ENCODE results near the gene NADSYN1. TPM values are rescaled to one million over a fixed set of nuclear protein-coding genes. Genes with fewer than 3 reads are reported as not detected.

Gene NADSYN1
- total and polyA plus RNA-seq, 10 donors: 68.4 to 137 (median 105) TPM

DNA sequence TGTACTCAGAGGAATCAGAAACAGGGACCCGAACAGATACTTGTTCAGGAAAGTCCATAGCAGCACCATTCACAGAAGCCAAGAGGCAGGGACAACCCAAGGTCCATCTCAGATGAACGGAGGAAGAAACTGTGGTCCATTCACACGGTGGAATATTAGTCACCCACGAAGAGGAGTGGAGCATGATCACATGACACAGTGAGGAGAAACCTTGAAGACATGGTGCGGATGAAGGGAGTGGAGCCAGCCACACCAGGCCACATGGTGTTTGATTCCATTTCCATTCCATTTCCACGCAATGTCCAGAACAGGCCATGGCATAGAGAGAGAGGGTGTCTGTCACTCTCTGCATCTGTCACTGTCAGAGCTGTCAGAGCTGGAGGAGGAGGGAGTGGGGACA, 30.7 kb downstream of the NADSYN1 start:
- no peak for TF ChIP-seq POLR2AphosphoS5 (IDR thresholded peaks at IDR 0.05)
- TF ChIP-seq POLR2A (IDR thresholded peaks at IDR 0.05): no peak
- TF ChIP-seq, protein P1, sequence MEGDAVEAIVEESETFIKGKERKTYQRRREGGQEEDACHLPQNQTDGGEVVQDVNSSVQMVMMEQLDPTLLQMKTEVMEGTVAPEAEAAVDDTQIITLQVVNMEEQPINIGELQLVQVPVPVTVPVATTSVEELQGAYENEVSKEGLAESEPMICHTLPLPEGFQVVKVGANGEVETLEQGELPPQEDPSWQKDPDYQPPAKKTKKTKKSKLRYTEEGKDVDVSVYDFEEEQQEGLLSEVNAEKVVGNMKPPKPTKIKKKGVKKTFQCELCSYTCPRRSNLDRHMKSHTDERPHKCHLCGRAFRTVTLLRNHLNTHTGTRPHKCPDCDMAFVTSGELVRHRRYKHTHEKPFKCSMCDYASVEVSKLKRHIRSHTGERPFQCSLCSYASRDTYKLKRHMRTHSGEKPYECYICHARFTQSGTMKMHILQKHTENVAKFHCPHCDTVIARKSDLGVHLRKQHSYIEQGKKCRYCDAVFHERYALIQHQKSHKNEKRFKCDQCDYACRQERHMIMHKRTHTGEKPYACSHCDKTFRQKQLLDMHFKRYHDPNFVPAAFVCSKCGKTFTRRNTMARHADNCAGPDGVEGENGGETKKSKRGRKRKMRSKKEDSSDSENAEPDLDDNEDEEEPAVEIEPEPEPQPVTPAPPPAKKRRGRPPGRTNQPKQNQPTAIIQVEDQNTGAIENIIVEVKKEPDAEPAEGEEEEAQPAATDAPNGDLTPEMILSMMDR (IDR thresholded peaks at IDR 0.05 in 8 of 11, conservative IDR thresholded peaks at IDR 0.05 in 3 of 11): no peak
- intact Hi-C loops (cut with DNase I; ENCODE audit: low total_unique reads): no loop called here
- 91 to 99% (median 96%) methylated on average over 6 of the region's 6 CpGs for WGBS, 5 donors

DNA sequence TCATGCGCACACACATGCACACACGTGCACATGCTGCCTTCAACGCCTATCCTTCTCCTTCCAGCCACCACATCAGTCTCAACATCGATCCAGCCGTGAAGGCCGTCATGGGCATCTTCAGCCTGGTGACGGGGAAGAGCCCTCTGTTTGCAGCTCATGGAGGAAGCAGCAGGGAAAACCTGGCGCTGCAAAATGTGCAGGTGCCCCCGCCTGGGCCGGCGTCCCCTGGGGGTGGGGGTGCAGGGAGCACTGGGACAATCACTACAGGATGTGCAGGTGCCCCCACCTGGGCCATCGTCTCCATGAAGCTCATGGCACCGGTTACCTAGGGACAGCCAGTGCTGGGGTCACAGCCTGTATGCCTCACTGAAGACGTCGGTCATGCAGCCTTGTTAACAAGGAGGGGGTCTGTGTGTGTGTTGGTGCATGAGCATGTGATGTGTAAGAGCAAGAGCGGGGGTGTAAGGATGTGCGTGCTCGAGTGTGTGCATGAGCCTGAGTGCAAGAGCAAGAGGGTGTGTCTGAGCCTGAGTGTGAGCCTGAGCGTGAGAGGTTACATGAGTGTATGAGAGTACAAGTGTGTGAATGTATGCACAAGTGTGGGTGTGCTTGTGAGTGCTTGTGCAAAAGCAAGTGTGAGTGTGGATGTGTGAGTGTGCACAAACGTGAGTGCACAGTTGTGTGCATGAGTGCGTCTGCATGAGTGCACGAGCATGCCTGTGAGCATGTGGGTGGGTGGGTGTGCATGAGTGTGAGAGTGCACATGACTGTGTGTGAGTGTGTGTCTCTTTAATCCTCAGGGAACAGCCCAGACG, 31.5 kb downstream of the NADSYN1 start:
- no peak overlapping the region for H3K4me3 ChIP-seq
- H3K9me3 ChIP-seq: no peaks in the 10 kb centered on the region
- H3K27ac ChIP-seq: no peak overlapping the region
- no peaks in the 10 kb centered on the region for H3K27me3 ChIP-seq (replicated peaks in 1 of 7)
- 92 to 95% (median 94%) methylated on average over 19 to 23 of the region's 23 CpGs for WGBS, 5 donors
- peak; percentile 59 for DNase-seq
- H3K36me3 ChIP-seq: peaks cover 0 to 100% (median 76%) of the 10 kb centered on the region in 6 donors
- no peak for TF ChIP-seq POLR2A (IDR thresholded peaks at IDR 0.05)
- TF ChIP-seq POLR2AphosphoS5 (IDR thresholded peaks at IDR 0.05): peak in 1 of 3 donors; percentile 43
- H3K4me1 ChIP-seq: peaks cover 0 to 18% (median 12%) of the 10 kb centered on the region in 6 donors
- intact Hi-C loops (cut with DNase I; ENCODE audit: low total_unique reads): no loop called here

More for the DNA sequence above, 30.7 kb downstream of the NADSYN1 start:
- Histone ChIP-seq H3K4me1 (peaks cover 0 to 13% (median 6%) of the 10 kb centered on the region in 6 donors), H3K4me3 (no peak overlapping the region), H3K27ac (no peak overlapping the region), H3K9me3 (no peaks in the 10 kb centered on the region), H3K36me3 (peaks cover 0 to 100% (median 81%) of the 10 kb centered on the region in 6 donors), H3K27me3 (replicated peaks in 1 of 7) (no peaks in the 10 kb centered on the region)
- DNase-seq: no peak

DNA sequence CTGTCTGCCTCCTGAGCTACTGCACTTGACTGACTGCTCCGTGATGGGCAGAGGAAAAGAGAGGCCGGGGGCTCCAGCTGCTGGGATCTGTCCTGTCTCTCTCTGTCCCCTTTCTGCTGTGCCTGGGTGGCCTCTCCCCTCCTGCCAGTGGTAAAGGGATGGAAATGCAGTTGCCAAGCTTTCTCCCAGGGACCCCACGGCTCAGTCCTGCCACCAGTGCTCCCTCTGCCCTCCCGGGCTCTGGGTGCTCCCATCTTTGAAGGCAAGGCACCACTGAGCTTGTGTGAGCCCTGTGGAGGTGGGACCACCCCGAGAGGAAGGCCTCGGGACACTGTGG, 32.0 kb downstream of the NADSYN1 start:
- H3K27ac ChIP-seq: no peak overlapping the region
- intact Hi-C loops (cut with DNase I; ENCODE audit: low total_unique reads): no loop called here
- no peak for DNase-seq
- TF ChIP-seq POLR2AphosphoS5 (IDR thresholded peaks at IDR 0.05): no peak
- TF ChIP-seq, protein P1 (IDR thresholded peaks at IDR 0.05 in 8 of 11, conservative IDR thresholded peaks at IDR 0.05 in 3 of 11): no peak
- TF ChIP-seq POLR2A (IDR thresholded peaks at IDR 0.05): no peak
- H3K27me3 ChIP-seq (replicated peaks in 1 of 7): no peaks in the 10 kb centered on the region
- no peak overlapping the region for H3K4me3 ChIP-seq
- peaks cover 0 to 100% (median 76%) of the 10 kb centered on the region in 6 donors for H3K36me3 ChIP-seq
- 84 to 95% (median 92%) methylated on average over 6 of the region's 6 CpGs for WGBS, 5 donors
- no peaks in the 10 kb centered on the region for H3K9me3 ChIP-seq
- peaks cover 0 to 23% (median 13%) of the 10 kb centered on the region in 6 donors for H3K4me1 ChIP-seq

DNA sequence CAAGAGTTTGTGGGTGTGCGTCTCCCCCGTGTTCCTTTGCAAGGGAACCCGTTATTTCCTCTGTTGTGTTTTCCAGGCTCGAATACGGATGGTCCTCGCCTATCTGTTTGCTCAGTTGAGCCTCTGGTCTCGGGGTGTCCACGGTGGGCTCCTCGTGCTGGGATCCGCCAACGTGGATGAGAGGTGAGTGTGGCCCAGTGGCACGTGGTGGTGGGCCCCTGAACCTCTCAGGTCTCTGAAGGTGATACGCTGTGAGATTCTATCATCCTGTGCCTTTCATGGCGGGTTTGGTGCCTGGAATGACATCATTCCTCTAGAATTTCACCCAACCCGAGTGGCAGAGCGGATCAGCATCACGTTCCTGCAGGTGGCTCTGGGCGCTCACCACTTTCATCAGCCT, 32.5 kb downstream of the NADSYN1 start:
- Histone ChIP-seq H3K4me3 (no peak overlapping the region), H3K4me1 (peaks cover 0 to 23% (median 13%) of the 10 kb centered on the region in 6 donors), H3K9me3 (no peaks in the 10 kb centered on the region), H3K27ac (no peak overlapping the region), H3K36me3 (peaks cover under 1 to 100% (median 76%) of the 10 kb centered on the region in 6 donors), H3K27me3 (replicated peaks in 1 of 7) (no peaks in the 10 kb centered on the region)
- DNase-seq: no peak
- TF ChIP-seq, protein P1 (IDR thresholded peaks at IDR 0.05 in 8 of 11, conservative IDR thresholded peaks at IDR 0.05 in 3 of 11): no peak
- TF ChIP-seq POLR2A (IDR thresholded peaks at IDR 0.05) (no peak), POLR2AphosphoS5 (IDR thresholded peaks at IDR 0.05) (no peak)
- intact Hi-C loops (cut with DNase I; ENCODE audit: low total_unique reads): no loop called here
- WGBS, 5 donors: 95 to 97% (median 96%) methylated on average over 17 to 18 of the region's 18 CpGs

Data from spleen (tissue), 11 donors.